DND-41 (cell line): Measurements from ENCODE around the gene ARSB.

Experiments used
- ATAC-seq: fragments of 200-7000 bp; cut with Tn5 transposase; 3 replicates; pipeline ENCODE4 v1.9.1; 2021; ENCODE audit warnings: low read depth; ENCODE audit not compliant: insufficient read depth
- DNase-seq: peaks from one replicate; pipeline ENCODE4 v3.0.0-alpha.2; 2020
- H2AFZ ChIP-seq: 2 replicates; pipeline ENCODE4 v1.6.0; 2012; ENCODE audit warnings: low read depth, low read length
- H3K27ac ChIP-seq: 2 replicates; pipeline ENCODE4 v1.5.1; 2012; ENCODE audit warnings: low read length, inconsistent platforms
- H3K27me3 ChIP-seq: fragments of 200-600 bp; sonication (generic); 2 replicates; pipeline ENCODE4 v1.6.0; 2012; ENCODE audit warnings: low read length, mild to moderate bottlenecking, inconsistent platforms; ENCODE audit not compliant: insufficient read depth, poor library complexity
- H3K36me3 ChIP-seq: 2 replicates; pipeline ENCODE4 v1.5.1; 2012; ENCODE audit warnings: low read length, inconsistent platforms; ENCODE audit not compliant: insufficient read depth
- H3K4me1 ChIP-seq: 2 replicates; pipeline ENCODE4 v1.5.1; 2012; ENCODE audit warnings: mild to moderate bottlenecking, low read length; ENCODE audit not compliant: insufficient read depth
- H3K4me2 ChIP-seq: 2 replicates; pipeline ENCODE4 v1.6.0; 2012; ENCODE audit warnings: mild to moderate bottlenecking, moderate library complexity, low read length, inconsistent platforms; ENCODE audit not compliant: insufficient read depth
- H3K4me3 ChIP-seq, 2 experiments: fragments of 200-600 bp in 1 of 2; shearing (Covaris generic) in 1 of 2; 2 replicates each; pipeline ENCODE4 v1.5.1; 2012 to 2016; ENCODE audit warnings: inconsistent platforms in 2 of 2, low read length in 2 of 2, mild to moderate bottlenecking in 2 of 2, low read depth in 1 of 2, moderate library complexity in 1 of 2
- H3K79me2 ChIP-seq: 2 replicates; pipeline ENCODE4 v1.6.0; 2012; ENCODE audit warnings: low read length, inconsistent platforms; ENCODE audit not compliant: insufficient read depth
- H3K9ac ChIP-seq: 2 replicates; pipeline ENCODE4 v1.6.0; 2012; ENCODE audit warnings: low read depth, mild to moderate bottlenecking, inconsistent platforms, low read length, moderate library complexity
- H3K9me3 ChIP-seq: 2 replicates; pipeline ENCODE4 v1.5.1; 2012; ENCODE audit warnings: low read length, moderate library complexity, mild to moderate bottlenecking, inconsistent platforms; ENCODE audit not compliant: insufficient read depth, severe bottlenecking
- H4K20me1 ChIP-seq: 2 replicates; pipeline ENCODE4 v1.6.0; 2012; ENCODE audit warnings: low read length; ENCODE audit not compliant: insufficient read depth
- EZH2 ChIP-seq: IDR thresholded peaks from 3 replicates; pipeline ENCODE4 v1.6.1; 2012; ENCODE audit warnings: borderline replicate concordance, low read depth, mild to moderate bottlenecking, moderate library complexity, low read length, inconsistent platforms; ENCODE audit not compliant: severe bottlenecking
- TF ChIP-seq, protein P1 (sequence below): IDR thresholded peaks from 2 replicates; pipeline ENCODE4 v1.5.1; 2012; ENCODE audit warnings: borderline replicate concordance, low read length, moderate library complexity, mild to moderate bottlenecking; ENCODE audit not compliant: poor library complexity, severe bottlenecking; ENCODE audit errors: extremely low read depth

The ARSB gene

DNA sequence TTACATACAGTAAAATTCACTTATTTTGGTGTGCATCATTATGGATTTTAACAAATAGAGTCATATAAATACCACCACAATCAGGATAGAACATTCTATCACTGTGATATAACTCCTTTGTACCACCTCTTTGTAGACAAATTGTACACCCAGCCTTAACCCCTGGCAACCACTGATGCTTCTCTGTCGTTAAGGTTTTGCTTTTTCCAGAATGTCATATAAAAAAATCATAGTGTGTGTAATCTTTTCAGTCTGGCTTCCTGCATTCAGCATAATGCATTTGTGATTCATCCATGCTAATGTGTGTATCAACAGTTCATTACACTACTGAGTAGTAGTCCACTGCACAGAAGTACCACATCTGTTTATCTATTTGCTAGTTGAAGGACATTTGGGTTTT is 81.2 kb downstream of the ARSB start:
- H3K27me3 ChIP-seq: no peaks in the 10 kb centered on the region
- H3K27ac ChIP-seq: no peak overlapping the region
- no peak for ATAC-seq
- no peak overlapping the region for H3K4me3 ChIP-seq
- no peak overlapping the region for H3K9ac ChIP-seq
- H3K79me2 ChIP-seq: no peaks in the 10 kb centered on the region
- no peak overlapping the region for H2AFZ ChIP-seq
- TF ChIP-seq, protein P1, sequence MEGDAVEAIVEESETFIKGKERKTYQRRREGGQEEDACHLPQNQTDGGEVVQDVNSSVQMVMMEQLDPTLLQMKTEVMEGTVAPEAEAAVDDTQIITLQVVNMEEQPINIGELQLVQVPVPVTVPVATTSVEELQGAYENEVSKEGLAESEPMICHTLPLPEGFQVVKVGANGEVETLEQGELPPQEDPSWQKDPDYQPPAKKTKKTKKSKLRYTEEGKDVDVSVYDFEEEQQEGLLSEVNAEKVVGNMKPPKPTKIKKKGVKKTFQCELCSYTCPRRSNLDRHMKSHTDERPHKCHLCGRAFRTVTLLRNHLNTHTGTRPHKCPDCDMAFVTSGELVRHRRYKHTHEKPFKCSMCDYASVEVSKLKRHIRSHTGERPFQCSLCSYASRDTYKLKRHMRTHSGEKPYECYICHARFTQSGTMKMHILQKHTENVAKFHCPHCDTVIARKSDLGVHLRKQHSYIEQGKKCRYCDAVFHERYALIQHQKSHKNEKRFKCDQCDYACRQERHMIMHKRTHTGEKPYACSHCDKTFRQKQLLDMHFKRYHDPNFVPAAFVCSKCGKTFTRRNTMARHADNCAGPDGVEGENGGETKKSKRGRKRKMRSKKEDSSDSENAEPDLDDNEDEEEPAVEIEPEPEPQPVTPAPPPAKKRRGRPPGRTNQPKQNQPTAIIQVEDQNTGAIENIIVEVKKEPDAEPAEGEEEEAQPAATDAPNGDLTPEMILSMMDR: no peak
- no peak overlapping the region for H3K4me2 ChIP-seq
- no peaks in the 10 kb centered on the region; the same call in 1 of the 2 replicates for H3K4me1 ChIP-seq
- H3K36me3 ChIP-seq: no peaks in the 10 kb centered on the region
- no peaks in the 10 kb centered on the region for H4K20me1 ChIP-seq
- H3K9me3 ChIP-seq: peaks cover 18% of the 10 kb centered on the region
- no peak for DNase-seq

- H3K9ac ChIP-seq: no peak overlapping the region
- no peak overlapping the region for H3K4me2 ChIP-seq
- no peak overlapping the region for H3K4me3 ChIP-seq
- ATAC-seq (no peak), DNase-seq (no peak)
- no peaks in the 10 kb centered on the region for H3K79me2 ChIP-seq
- H3K27ac ChIP-seq: no peak overlapping the region
- no peak overlapping the region for H2AFZ ChIP-seq
- H3K9me3 ChIP-seq: peaks cover 18% of the 10 kb centered on the region
- H4K20me1 ChIP-seq: no peaks in the 10 kb centered on the region
- H3K36me3 ChIP-seq: no peaks in the 10 kb centered on the region
- TF ChIP-seq, protein P1: no peak
- TF ChIP-seq EZH2: no peak
- no peaks in the 10 kb centered on the region; the same call in 1 of the 2 replicates for H3K4me1 ChIP-seq
- no peaks in the 10 kb centered on the region for H3K27me3 ChIP-seq
Measured at GRCh38 chr5:78903353-78903752, 81.8 kb downstream of the ARSB start.

GRCh38 chr5:78899922-78900362 is 85.2 kb downstream of the ARSB start:
- Histone ChIP-seq H3K9ac (no peak overlapping the region), H3K4me1 (peaks cover 1% of the 10 kb centered on the region), H4K20me1 (no peaks in the 10 kb centered on the region), H3K27me3 (no peaks in the 10 kb centered on the region), H3K4me2 (no peak overlapping the region), H3K9me3 (peaks cover 18% of the 10 kb centered on the region), H2AFZ (no peak overlapping the region), H3K36me3 (peaks cover 4% of the 10 kb centered on the region; the same call in 1 of the 2 replicates), H3K79me2 (no peaks in the 10 kb centered on the region), H3K27ac (no peak overlapping the region), H3K4me3 (no peak overlapping the region)
- TF ChIP-seq, protein P1: peak; percentile 43
- no peak for TF ChIP-seq EZH2
- DNase-seq: no peak
- ATAC-seq: no peak

DNA sequence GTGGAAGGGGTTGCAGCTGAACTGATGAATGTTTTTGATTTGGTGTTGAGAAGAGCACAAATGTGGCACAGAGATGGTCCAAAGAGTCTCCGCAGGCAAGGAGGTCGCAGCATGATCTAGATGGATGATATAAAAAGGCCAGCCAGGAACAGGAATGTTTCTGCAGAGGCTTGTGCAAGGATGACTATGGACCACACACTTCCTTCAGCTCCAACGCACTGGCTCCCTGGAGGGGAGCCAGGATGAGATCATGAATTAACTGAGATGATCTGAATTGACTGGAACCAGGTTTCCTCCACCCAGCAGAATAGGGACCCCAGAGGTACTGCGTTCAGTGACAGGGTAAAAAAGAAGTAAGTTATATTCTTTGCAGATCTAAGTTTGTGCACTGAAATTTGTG is 89.0 kb downstream of the ARSB start:
- Histone ChIP-seq H3K27me3 (no peaks in the 10 kb centered on the region), H3K79me2 (no peaks in the 10 kb centered on the region), H3K9ac (no peak overlapping the region), H4K20me1 (no peaks in the 10 kb centered on the region), H3K9me3 (peaks cover 18% of the 10 kb centered on the region), H3K36me3 (peaks cover 4% of the 10 kb centered on the region; the same call in 1 of the 2 replicates), H2AFZ (no peak overlapping the region), H3K4me1 (peaks cover 17% of the 10 kb centered on the region), H3K4me2 (no peak overlapping the region), H3K4me3 (no peak overlapping the region), H3K27ac (no peak overlapping the region)
- no peak for DNase-seq
- no peak for ATAC-seq
- no peak for TF ChIP-seq EZH2
- TF ChIP-seq, protein P1: no peak
